ENCODE results near the gene KDM4B. TPM values are rescaled to one million over a fixed set of nuclear protein-coding genes. Genes with fewer than 3 reads are reported as not detected.

The KDM4B gene
- total RNA-seq, 1 experiment from 2014 or later: 43.7 TPM

GRCh38 chr19:5137571-5138124, 168.7 kb downstream of the KDM4B start:
- Histone ChIP-seq H2BK20ac (ENCODE audit: low read depth, low read length, poor library complexity, severe bottlenecking) (no peak overlapping the region), H3K23ac (ENCODE audit: insufficient read length, low read depth, low read length) (no peak overlapping the region), H3K27ac (ENCODE audit: insufficient read length, low read depth, low read length) (no peak overlapping the region), H3K9me3 (ENCODE audit: control insufficient read depth, low read depth, low read length) (no peaks in the 10 kb centered on the region), H3K79me1 (ENCODE audit: insufficient read depth, low read depth, low read length, poor library complexity, severe bottlenecking) (no peaks in the 10 kb centered on the region), H4K5ac (ENCODE audit: insufficient read length, low read depth, low read length) (no peak overlapping the region), H3K14ac (ENCODE audit: insufficient read depth, low read length) (no peak overlapping the region), H2AFZ (ENCODE audit: low read length) (no peak overlapping the region), H4K20me1 (ENCODE audit: control insufficient read depth, insufficient read depth, insufficient read length) (no peaks in the 10 kb centered on the region), H3T11ph (ENCODE audit: low read length) (no peak overlapping the region), H3K4me1 (ENCODE audit: insufficient read depth, low read length) (no peaks in the 10 kb centered on the region), H3K23me2 (ENCODE audit: insufficient read length, low read depth, low read length, poor library complexity, severe bottlenecking) (peaks cover 5% of the 10 kb centered on the region), H3K79me2 (ENCODE audit: insufficient read depth, low read length) (no peaks in the 10 kb centered on the region), H2BK12ac (ENCODE audit: insufficient read length, low read depth, low read length) (no peak overlapping the region), H2AK5ac (ENCODE audit: insufficient read length, low read length) (no peak overlapping the region), H3K4ac (ENCODE audit: low read depth, low read length) (no peak overlapping the region), H4K91ac (ENCODE audit: insufficient read length, low read depth, low read length) (no peak overlapping the region), H3K4me2 (ENCODE audit: insufficient read depth, insufficient read length, low read length) (no peak overlapping the region), H2BK15ac (ENCODE audit: low read depth, low read length) (no peak overlapping the region), H3K18ac (ENCODE audit: insufficient read length, low read depth, low read length) (no peak overlapping the region), H4K8ac (replicated peaks; ENCODE audit: insufficient read length, low read depth, low read length) (no peak overlapping the region), H2BK5ac (ENCODE audit: insufficient read length, low read length) (no peak overlapping the region), H3K56ac (ENCODE audit: insufficient read length, low read depth, low read length) (no peak overlapping the region), H3K9ac (ENCODE audit: extremely low read depth, insufficient read length, low read length) (no peak overlapping the region), H3K27me3 (ENCODE audit: insufficient read depth, low read length) (no peaks in the 10 kb centered on the region), H2BK120ac (ENCODE audit: low read depth, low read length, poor library complexity, severe bottlenecking) (no peak overlapping the region)
- H3K9me3 Mint-ChIP-seq: no peaks in the 10 kb centered on the region
- TF ChIP-seq, protein P1, sequence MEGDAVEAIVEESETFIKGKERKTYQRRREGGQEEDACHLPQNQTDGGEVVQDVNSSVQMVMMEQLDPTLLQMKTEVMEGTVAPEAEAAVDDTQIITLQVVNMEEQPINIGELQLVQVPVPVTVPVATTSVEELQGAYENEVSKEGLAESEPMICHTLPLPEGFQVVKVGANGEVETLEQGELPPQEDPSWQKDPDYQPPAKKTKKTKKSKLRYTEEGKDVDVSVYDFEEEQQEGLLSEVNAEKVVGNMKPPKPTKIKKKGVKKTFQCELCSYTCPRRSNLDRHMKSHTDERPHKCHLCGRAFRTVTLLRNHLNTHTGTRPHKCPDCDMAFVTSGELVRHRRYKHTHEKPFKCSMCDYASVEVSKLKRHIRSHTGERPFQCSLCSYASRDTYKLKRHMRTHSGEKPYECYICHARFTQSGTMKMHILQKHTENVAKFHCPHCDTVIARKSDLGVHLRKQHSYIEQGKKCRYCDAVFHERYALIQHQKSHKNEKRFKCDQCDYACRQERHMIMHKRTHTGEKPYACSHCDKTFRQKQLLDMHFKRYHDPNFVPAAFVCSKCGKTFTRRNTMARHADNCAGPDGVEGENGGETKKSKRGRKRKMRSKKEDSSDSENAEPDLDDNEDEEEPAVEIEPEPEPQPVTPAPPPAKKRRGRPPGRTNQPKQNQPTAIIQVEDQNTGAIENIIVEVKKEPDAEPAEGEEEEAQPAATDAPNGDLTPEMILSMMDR (conservative IDR thresholded peaks at IDR 0.05): peak; percentile 89
- H3K27ac Mint-ChIP-seq: peak overlapping the region in 1 of 3 experiments; percentile 61; a peak in 1 of 7 replicates
- DNase-seq: peak; percentile 92
- no CpG with 5 or more reads among the region's 29 CpGs for WGBS (ENCODE audit: extremely low coverage, insufficient read length, low lambda C conversion rate)
- H3K4me3 Mint-ChIP-seq: no peak overlapping the region
- peaks cover 9 to 47% (median 45%) of the 10 kb centered on the region in 3 experiments; a peak in 6 of 7 replicates for H3K36me3 Mint-ChIP-seq (ENCODE audit: insufficient read depth in 1 of 3, low read depth in 3 of 3)
- peaks cover under 1 to 17% of the 10 kb centered on the region in 2 experiments; a peak in 3 of 4 replicates for H3K4me1 Mint-ChIP-seq
- H3K27me3 Mint-ChIP-seq (ENCODE audit: low read depth): no peaks in the 10 kb centered on the region; the same call in 1 of the 2 replicates
